ENCODE data around the gene RNF152. TPM values are rescaled to one million over a fixed set of nuclear protein-coding genes. Genes with fewer than 3 reads are reported as not detected.

RNF152 gene
- total and polyA plus RNA-seq, 2 of the 13 experiments (the other 11 are each of a cell fraction or from before 2014, with no cell fraction given) = 0.04 TPM; not detected in 1

DNA sequence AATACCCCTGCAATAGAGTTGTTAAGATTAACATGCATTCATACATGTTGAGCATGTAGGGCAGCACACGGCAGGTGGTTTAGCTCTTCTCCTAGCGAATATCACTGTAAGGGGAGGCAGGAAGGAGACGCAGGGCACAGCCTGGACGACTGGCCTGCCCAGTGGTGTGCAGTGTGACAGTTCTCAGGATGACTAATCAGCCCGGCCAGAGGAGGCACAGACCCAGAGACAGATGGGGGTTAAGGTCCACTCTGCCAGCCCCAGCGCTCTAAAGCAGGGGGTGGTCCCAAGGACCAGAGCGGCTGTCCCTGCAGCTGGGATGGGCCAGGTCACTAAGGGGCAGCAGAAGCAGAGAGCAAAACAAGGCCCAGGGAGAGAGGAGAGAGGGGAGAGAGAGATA is 63.7 kb downstream of the RNF152 start (continued):
- TF ChIP-seq ZSCAN20 (CRISPR knock-in tag; IDR thresholded peaks at IDR 0.05; ENCODE audit: borderline replicate concordance) = no peak
- TF ChIP-seq, protein P1, sequence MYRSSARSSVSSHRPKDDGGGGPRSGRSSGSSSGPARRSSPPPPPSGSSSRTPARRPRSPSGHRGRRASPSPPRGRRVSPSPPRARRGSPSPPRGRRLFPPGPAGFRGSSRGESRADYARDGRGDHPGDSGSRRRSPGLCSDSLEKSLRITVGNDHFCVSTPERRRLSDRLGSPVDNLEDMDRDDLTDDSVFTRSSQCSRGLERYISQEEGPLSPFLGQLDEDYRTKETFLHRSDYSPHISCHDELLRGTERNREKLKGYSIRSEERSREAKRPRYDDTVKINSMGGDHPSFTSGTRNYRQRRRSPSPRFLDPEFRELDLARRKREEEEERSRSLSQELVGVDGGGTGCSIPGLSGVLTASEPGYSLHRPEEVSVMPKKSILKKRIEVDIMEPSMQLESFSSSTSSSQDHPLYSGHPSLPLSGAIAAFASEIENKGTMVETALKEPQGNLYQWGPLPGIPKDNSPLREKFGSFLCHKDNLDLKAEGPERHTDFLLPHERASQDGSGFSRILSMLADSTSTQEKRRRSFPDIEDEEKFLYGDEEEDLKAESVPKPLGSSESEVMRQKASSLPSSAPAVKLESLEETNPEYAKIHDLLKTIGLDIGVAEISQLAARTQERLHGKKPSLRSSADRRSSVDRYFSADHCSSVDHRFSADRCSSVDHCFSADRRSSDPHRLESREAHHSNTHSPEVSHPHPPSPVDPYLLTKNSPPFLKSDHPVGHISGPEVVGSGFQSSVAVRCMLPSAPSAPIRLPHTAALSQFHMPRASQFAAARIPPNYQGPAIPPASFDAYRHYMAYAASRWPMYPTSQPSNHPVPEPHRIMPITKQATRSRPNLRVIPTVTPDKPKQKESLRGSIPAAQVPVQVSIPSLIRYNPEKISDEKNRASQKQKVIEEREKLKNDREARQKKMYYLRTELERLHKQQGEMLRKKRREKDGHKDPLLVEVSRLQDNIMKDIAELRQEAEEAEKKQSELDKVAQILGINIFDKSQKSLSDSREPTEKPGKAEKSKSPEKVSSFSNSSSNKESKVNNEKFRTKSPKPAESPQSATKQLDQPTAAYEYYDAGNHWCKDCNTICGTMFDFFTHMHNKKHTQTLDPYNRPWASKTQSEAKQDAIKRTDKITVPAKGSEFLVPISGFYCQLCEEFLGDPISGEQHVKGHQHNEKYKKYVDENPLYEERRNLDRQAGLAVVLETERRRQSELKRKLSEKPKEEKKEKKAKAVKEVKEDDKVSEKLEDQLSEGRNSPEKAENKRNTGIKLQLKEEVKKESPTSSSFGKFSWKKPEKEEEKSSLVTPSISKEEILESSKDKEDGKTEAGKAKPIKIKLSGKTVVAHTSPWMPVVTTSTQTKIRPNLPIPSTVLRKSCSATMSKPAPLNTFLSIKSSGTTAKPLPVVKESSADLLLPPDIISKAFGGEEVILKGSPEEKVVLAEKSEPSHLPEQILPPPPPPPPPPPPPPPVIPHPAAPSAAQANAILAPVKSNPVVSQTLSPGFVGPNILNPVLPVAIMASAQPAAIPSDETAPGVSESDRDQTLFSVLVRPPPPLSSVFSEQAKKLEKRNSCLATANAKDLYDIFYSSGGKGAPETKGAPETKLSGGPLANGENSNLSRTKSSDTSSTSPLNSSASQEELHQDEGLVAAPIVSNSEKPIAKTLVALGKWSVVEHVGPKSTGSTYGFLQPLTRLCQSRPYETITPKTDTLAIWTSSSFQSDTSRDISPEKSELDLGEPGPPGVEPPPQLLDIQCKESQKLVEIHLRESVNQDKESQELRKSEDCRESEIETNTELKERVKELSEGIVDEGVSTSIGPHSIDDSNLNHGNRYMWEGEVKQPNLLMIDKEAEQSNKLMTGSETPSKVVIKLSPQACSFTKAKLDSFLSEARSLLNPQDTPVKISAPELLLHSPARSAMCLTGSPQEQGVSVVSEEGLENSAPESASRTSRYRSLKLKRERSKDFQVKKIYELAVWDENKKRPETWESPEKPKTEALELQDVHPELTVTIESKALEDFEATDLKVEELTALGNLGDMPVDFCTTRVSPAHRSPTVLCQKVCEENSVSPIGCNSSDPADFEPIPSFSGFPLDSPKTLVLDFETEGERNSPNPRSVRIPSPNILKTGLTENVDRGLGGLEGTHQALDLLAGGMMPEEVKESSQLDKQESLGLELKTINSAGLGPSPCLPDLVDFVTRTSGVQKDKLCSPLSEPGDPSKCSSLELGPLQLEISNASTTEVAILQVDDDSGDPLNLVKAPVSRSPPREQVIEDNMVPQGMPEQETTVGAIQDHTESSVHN (CRISPR knock-in tag; IDR thresholded peaks at IDR 0.05) = no peak
- TF ChIP-seq ZNF17 (CRISPR knock-in tag; IDR thresholded peaks at IDR 0.05) = no peak
- TF ChIP-seq, protein P2, sequence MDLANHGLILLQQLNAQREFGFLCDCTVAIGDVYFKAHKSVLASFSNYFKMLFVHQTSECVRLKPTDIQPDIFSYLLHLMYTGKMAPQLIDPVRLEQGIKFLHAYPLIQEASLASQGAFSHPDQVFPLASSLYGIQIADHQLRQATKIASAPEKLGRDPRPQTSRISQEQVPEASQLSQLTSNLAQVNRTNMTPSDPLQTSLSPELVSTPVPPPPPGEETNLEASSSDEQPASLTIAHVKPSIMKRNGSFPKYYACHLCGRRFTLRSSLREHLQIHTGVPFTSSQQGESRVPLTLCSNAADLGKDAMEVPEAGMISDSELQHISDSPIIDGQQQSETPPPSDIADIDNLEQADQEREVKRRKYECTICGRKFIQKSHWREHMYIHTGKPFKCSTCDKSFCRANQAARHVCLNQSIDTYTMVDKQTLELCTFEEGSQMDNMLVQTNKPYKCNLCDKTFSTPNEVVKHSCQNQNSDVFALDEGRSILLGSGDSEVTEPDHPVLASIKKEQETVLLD (CRISPR knock-in tag; IDR thresholded peaks at IDR 0.05; ENCODE audit: low read depth) = no peak
- no peak for TF ChIP-seq CREB1 (IDR thresholded peaks at IDR 0.05)
- TF ChIP-seq CREB1 (CRISPR knock-in tag; IDR thresholded peaks at IDR 0.05) = no peak
- TF ChIP-seq ZNF235 (CRISPR knock-in tag; IDR thresholded peaks at IDR 0.05; ENCODE audit: borderline replicate concordance) = no peak
- TF ChIP-seq ELF3 (CRISPR knock-in tag; IDR thresholded peaks at IDR 0.05) = no peak
- TF ChIP-seq SKIL (CRISPR knock-in tag; IDR thresholded peaks at IDR 0.05; ENCODE audit: borderline replicate concordance) = no peak
- no peak for TF ChIP-seq THAP7 (CRISPR knock-in tag; IDR thresholded peaks at IDR 0.05)
- TF ChIP-seq ZNF614 (CRISPR knock-in tag; IDR thresholded peaks at IDR 0.05; ENCODE audit: borderline replicate concordance) = no peak
- TF ChIP-seq ZNF136 (CRISPR knock-in tag; IDR thresholded peaks at IDR 0.05; ENCODE audit: low read depth) = no peak
